EH (cell line): ENCODE results near the gene GLUD1.
"Not testable (repeated sequence)": the region's sequence is repeated elsewhere in the genome, so short reads cannot be mapped to it uniquely, and the experiment has no call there.

Source experiments
- DNase-seq: peaks from one replicate; pipeline ENCODE4 v3.0.0-alpha.2; 2015; ENCODE audit warnings: low read depth

The GLUD1 gene

GRCh38 chr10:87043579-87043978 lies 51.1 kb downstream of the GLUD1 start:
- DNase-seq = not testable (repeated sequence)

GRCh38 chr10:87038786-87039185 lies 55.9 kb downstream of the GLUD1 start:
- no peak for DNase-seq

- DNase-seq = no peak
These were observed 56.3 kb downstream of the GLUD1 start for GRCh38 chr10:87038286-87038717.

GRCh38 chr10:87036623-87037022 lies 58.0 kb downstream of the GLUD1 start:
- no peak for DNase-seq

GRCh38 chr10:87030912-87031635 lies 63.6 kb downstream of the GLUD1 start:
- no peak for DNase-seq

- not testable (repeated sequence) for DNase-seq
These were observed 64.2 kb downstream of the GLUD1 start for GRCh38 chr10:87030419-87030818.

GRCh38 chr10:87026747-87027508 lies 67.7 kb downstream of the GLUD1 start:
- DNase-seq = not testable (repeated sequence)

- peak; percentile 91 for DNase-seq
These were observed 69.2 kb downstream of the GLUD1 start for GRCh38 chr10:87025285-87025958.

GRCh38 chr10:87020056-87020455 lies 74.6 kb downstream of the GLUD1 start, which contains the start of gene FAM25A:
Gene FAM25A, plus strand, starts transcription at chr10:87020294. Its CDS starts 31 bp downstream, at chr10:87020325.
- not testable (repeated sequence) for DNase-seq

GRCh38 chr10:87019504-87019903 lies 75.1 kb downstream of the GLUD1 start:
- not testable (repeated sequence) for DNase-seq

- not testable (repeated sequence) for DNase-seq
These were observed 75.6 kb downstream of the GLUD1 start for GRCh38 chr10:87019066-87019465.

- not testable (repeated sequence) for DNase-seq
These were observed 76.5 kb downstream of the GLUD1 start for GRCh38 chr10:87018127-87018526.

- peak; percentile 4 for DNase-seq
These were observed 79.5 kb downstream of the GLUD1 start for GRCh38 chr10:87014986-87015716.

- DNase-seq = not testable (repeated sequence)
These were observed 81.1 kb downstream of the GLUD1 start for GRCh38 chr10:87013528-87013927.

- DNase-seq = not testable (repeated sequence)
These were observed 85.4 kb downstream of the GLUD1 start for GRCh38 chr10:87009134-87009696.

GRCh38 chr10:87008303-87008702 lies 86.3 kb downstream of the GLUD1 start:
- not testable (repeated sequence) for DNase-seq

GRCh38 chr10:87007674-87008073 lies 87.0 kb downstream of the GLUD1 start:
- DNase-seq = not testable (repeated sequence)

GRCh38 chr10:87007124-87007523 lies 87.5 kb downstream of the GLUD1 start:
- DNase-seq = peak; percentile 39

GRCh38 chr10:87000491-87000890 lies 94.2 kb downstream of the GLUD1 start:
- peak; percentile 28 for DNase-seq
